Left ventricle myocardium inferior (tissue), 1 donor: ENCODE measurements around the gene TSEN2. TPM values are rescaled to one million over a fixed set of nuclear protein-coding genes. Genes with fewer than 3 reads are reported as not detected.

Experiments
- DNase-seq: peaks from one replicate; pipeline ENCODE4 v3.0.0-alpha.2; 2020
- H3K27ac ChIP-seq: fragments of 200-600 bp; replicated peaks from 2 replicates; pipeline ENCODE4 v1.8.0; 2021
- H3K27me3 ChIP-seq: fragments of 200-600 bp; 2 replicates; pipeline ENCODE4 v1.8.0; 2021; ENCODE audit warnings: low read depth
- H3K36me3 ChIP-seq: fragments of 200-600 bp; 2 replicates; pipeline ENCODE4 v1.8.0; 2021
- H3K4me1 ChIP-seq: fragments of 200-600 bp; 2 replicates; pipeline ENCODE4 v1.8.0; 2021
- H3K4me3 ChIP-seq: fragments of 200-600 bp; 2 replicates; pipeline ENCODE4 v1.8.0; 2021; ENCODE audit warnings: mild to moderate bottlenecking, moderate library complexity
- H3K9me3 ChIP-seq: fragments of 200-600 bp; replicated peaks from 2 replicates; pipeline ENCODE4 v1.8.0; 2021
- intact Hi-C: fragments of 100-400 bp; cut with micrococcal nuclease; formaldehyde crosslinking; loops from one replicate; pipeline ENCODE4 v1.11.0; 2022
- total RNA-seq: library from RNA; stranded (reverse); fragmentation: NEBNext Ultra II Directional; extraction: Animal tissue kit (Norgen Biotek cat#: 25700); gene quantifications from one replicate; pipeline ENCODE4 v1.2.1, GENCODE V29; 2021
- TF ChIP-seq, protein P1 (sequence below): fragments of 200-600 bp; IDR thresholded peaks from 2 replicates; pipeline ENCODE4 v1.8.0; 2021; ENCODE audit warnings: antibody characterized with exemption, mild to moderate bottlenecking, borderline replicate concordance
- donor health status: DM: no; HTN: yes; CAD: no; lungs with severe emphysema.

TSEN2 gene
- total RNA-seq, 1 donor from 2014 or later, result 22.5 TPM

DNA sequence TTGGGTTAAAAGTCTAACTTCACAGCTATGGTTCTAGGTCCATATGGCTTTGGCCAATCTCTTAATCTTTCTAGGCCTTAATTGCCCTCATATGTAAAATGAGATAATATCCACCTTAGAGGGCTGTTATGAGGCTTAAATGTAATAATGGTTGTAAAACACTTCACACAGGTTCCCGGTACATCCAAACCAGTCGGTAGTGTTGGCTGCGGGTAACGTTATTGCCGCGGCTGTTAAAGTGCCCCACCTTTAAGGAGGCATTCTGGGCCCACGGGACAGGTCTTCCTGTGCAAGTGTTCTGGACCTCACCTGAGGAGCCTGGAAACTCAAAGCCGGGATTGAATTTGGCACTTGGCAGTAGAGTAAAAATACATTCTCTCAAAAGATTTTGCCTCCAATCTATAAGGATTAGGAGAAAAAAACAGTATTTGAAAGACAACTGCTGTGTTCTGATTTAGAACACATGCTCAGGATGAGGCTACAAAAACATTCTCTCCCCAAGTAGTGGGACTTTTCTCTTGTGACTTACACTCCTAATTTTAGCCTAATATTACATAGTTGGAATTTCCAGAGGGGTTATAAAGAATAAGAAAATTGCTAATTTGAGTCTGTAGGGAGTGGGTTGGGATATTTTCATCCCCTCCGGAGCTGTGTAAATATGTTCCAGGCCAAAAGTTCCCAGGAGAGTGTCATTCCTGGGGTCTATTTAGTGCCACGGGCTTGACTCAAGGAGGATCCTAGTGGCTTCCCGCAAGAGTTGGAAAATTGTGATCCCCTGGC, 44.9 kb upstream of the TSEN2 start:
- TF ChIP-seq, protein P1, sequence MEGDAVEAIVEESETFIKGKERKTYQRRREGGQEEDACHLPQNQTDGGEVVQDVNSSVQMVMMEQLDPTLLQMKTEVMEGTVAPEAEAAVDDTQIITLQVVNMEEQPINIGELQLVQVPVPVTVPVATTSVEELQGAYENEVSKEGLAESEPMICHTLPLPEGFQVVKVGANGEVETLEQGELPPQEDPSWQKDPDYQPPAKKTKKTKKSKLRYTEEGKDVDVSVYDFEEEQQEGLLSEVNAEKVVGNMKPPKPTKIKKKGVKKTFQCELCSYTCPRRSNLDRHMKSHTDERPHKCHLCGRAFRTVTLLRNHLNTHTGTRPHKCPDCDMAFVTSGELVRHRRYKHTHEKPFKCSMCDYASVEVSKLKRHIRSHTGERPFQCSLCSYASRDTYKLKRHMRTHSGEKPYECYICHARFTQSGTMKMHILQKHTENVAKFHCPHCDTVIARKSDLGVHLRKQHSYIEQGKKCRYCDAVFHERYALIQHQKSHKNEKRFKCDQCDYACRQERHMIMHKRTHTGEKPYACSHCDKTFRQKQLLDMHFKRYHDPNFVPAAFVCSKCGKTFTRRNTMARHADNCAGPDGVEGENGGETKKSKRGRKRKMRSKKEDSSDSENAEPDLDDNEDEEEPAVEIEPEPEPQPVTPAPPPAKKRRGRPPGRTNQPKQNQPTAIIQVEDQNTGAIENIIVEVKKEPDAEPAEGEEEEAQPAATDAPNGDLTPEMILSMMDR, result no peak
- intact Hi-C loops, result no loop called here
- peaks cover 5% of the 10 kb centered on the region for H3K36me3 ChIP-seq
- no peak for DNase-seq
- H3K27ac ChIP-seq, result no peak overlapping the region
- H3K4me3 ChIP-seq, result no peak overlapping the region
- H3K9me3 ChIP-seq, result no peaks in the 10 kb centered on the region
- H3K27me3 ChIP-seq, result no peaks in the 10 kb centered on the region
- peaks cover 44% of the 10 kb centered on the region for H3K4me1 ChIP-seq

- no peak overlapping the region for H3K4me3 ChIP-seq
- H3K27ac ChIP-seq, result peak overlapping the region; percentile 79
- intact Hi-C loops, result no loop called here
- no peaks in the 10 kb centered on the region for H3K27me3 ChIP-seq
- H3K4me1 ChIP-seq, result peaks cover 48% of the 10 kb centered on the region
- peak; percentile 75 for DNase-seq
- H3K36me3 ChIP-seq, result no peaks in the 10 kb centered on the region
- H3K9me3 ChIP-seq, result no peaks in the 10 kb centered on the region
- TF ChIP-seq, protein P1, result no peak
Observed at GRCh38 chr3:12440927-12441714, 43.2 kb upstream of the TSEN2 start.

- DNase-seq, result peak; percentile 50
Observed at GRCh38 chr3:12442654-12443501, 41.4 kb upstream of the TSEN2 start.

GRCh38 chr3:12443781-12444522, 40.3 kb upstream of the TSEN2 start:
- Histone ChIP-seq H3K9me3 (no peaks in the 10 kb centered on the region), H3K27me3 (no peaks in the 10 kb centered on the region), H3K27ac (peak overlapping the region; percentile 79), H3K4me1 (peaks cover 48% of the 10 kb centered on the region), H3K36me3 (no peaks in the 10 kb centered on the region), H3K4me3 (no peak overlapping the region)
- intact Hi-C loops, result no loop called here
- TF ChIP-seq, protein P1, result no peak
- no peak for DNase-seq

More at GRCh38 chr3:12442654-12443501, 41.4 kb upstream of the TSEN2 start:
- TF ChIP-seq, protein P1, result no peak
- Histone ChIP-seq H3K4me1 (peaks cover 48% of the 10 kb centered on the region), H3K4me3 (no peak overlapping the region), H3K36me3 (no peaks in the 10 kb centered on the region), H3K27me3 (no peaks in the 10 kb centered on the region), H3K27ac (peak overlapping the region; percentile 79), H3K9me3 (no peaks in the 10 kb centered on the region)
- intact Hi-C loops, result no loop called here
